Brain microvascular endothelial cell (primary cell): ENCODE measurements around the gene ROBO1.

Experiments used
- DNase-seq: peaks from one replicate; pipeline ENCODE4 v3.0.0-alpha.2; 2020
- H3K27ac ChIP-seq: fragments of 250-450 bp; sonication (Bioruptor Pico); 2 replicates; pipeline ENCODE4 v1.5.1; 2020; ENCODE audit warnings: mild to moderate bottlenecking, moderate library complexity
- H3K27me3 ChIP-seq: fragments of 250-450 bp; sonication (Bioruptor Pico); replicated peaks from 2 replicates; pipeline ENCODE4 v1.5.1; 2020; ENCODE audit warnings: mild to moderate bottlenecking
- H3K36me3 ChIP-seq: fragments of 250-450 bp; sonication (Bioruptor Pico); replicated peaks from 2 replicates; pipeline ENCODE4 v1.5.1; 2020; ENCODE audit warnings: mild to moderate bottlenecking
- H3K4me3 ChIP-seq: 2 replicates; pipeline ENCODE4 v1.5.1; 2011; ENCODE audit warnings: low read depth, mild to moderate bottlenecking, control low read depth, low read length, moderate library complexity
- in situ Hi-C: cut with HindIII; loops from 2 replicates; pipeline ENCODE4 v1.10.0; 2017; ENCODE audit warnings: low sequenced_read_pairs, low pct_ligation_motif_present
- TF ChIP-seq, protein P1 (sequence below): IDR thresholded peaks from 2 replicates; pipeline ENCODE4 v1.5.1; 2011; ENCODE audit warnings: low read depth, mild to moderate bottlenecking, moderate library complexity, low read length, control low read depth, inconsistent platforms; ENCODE audit errors: missing control alignments

Gene ROBO1

DNA sequence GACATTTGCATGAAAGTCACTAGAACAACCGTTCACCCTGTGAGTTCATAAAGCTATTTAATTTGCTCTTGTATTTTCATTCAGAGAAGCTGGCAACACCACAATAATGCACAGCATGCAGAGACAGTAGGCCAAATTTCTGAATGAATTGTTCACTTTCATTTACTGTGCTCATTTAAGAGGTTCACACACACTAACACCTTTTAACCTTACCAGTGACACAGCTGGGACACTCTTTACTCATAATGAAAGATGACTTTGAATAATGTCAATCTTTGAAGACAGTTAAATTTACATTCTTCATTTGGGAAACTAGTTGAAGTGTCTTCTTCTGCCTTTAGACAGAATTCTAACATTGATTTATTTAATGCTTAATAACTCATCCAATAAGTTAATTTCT is 95.7 kb downstream of the ROBO1 start:
- no peak for DNase-seq
- in situ Hi-C loops = no loop called here
- H3K36me3 ChIP-seq = no peaks in the 10 kb centered on the region
- H3K27ac ChIP-seq = no peak overlapping the region
- H3K27me3 ChIP-seq = no peaks in the 10 kb centered on the region
- H3K4me3 ChIP-seq = no peak overlapping the region
- TF ChIP-seq, protein P1, sequence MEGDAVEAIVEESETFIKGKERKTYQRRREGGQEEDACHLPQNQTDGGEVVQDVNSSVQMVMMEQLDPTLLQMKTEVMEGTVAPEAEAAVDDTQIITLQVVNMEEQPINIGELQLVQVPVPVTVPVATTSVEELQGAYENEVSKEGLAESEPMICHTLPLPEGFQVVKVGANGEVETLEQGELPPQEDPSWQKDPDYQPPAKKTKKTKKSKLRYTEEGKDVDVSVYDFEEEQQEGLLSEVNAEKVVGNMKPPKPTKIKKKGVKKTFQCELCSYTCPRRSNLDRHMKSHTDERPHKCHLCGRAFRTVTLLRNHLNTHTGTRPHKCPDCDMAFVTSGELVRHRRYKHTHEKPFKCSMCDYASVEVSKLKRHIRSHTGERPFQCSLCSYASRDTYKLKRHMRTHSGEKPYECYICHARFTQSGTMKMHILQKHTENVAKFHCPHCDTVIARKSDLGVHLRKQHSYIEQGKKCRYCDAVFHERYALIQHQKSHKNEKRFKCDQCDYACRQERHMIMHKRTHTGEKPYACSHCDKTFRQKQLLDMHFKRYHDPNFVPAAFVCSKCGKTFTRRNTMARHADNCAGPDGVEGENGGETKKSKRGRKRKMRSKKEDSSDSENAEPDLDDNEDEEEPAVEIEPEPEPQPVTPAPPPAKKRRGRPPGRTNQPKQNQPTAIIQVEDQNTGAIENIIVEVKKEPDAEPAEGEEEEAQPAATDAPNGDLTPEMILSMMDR = no peak

DNA sequence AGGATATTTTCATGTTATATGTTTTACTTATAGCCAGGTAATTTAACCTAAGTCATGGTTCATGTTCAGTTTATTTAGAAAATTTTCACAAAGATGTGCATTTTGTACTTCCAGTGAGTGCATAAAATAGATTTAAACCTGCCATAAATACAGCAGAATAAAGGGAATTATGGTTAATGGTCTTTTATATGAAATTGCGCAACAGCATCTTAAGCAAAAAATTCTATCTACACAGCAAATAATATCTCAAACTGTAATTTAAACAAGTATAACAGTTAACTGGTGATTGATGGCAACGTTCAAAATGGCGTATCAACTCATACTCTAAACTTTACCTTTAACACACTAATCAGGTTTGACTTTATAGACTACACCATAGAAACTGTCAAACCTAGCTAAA is 97.6 kb downstream of the ROBO1 start:
- H3K27me3 ChIP-seq = no peaks in the 10 kb centered on the region
- no peak for DNase-seq
- no peak overlapping the region for H3K27ac ChIP-seq
- no peak overlapping the region for H3K4me3 ChIP-seq
- TF ChIP-seq, protein P1 = no peak
- in situ Hi-C loops = no loop called here
- no peaks in the 10 kb centered on the region for H3K36me3 ChIP-seq

DNA sequence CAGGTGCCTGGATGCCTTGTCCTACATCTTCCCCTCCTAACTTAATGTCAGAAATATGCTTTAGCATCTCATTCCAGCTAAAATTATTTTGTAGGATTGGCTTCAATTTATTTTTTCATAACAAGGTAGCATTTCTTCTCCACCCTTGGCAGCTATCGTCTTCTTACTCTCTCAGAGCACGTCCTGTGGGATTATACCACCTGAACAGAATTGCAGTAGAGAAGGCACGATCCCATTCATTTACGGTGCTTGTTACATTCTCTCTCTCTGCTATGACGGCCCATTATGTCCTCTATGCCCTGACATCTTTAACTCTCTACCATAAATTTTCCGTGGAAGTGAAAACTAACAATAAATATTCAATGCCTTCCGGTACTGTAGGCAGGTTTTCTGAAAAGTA is 103.3 kb downstream of the ROBO1 start:
- Histone ChIP-seq H3K4me3 (no peak overlapping the region), H3K36me3 (no peaks in the 10 kb centered on the region), H3K27ac (no peak overlapping the region), H3K27me3 (no peaks in the 10 kb centered on the region)
- no peak for DNase-seq
- TF ChIP-seq, protein P1 = no peak
- in situ Hi-C loops = no loop called here

DNA sequence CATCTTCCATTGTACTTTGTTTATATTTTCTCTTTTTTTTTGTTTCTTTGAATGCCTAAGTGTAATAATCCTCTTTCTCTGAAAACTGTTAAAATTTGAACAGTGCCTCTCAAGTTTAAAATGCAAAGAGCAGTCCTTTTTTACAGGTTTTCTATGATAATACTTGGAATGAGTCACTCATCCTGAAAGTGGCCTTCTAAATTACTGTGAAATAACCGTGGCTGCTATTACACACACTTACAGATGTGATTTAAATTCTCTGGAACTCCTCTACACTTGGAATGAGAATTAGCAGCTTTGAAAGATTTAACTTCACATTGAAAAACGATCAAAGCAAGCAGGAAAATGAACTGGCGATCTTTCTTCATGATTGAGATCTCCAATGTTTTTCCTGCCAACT is 105.9 kb downstream of the ROBO1 start:
- no peak overlapping the region for H3K27ac ChIP-seq
- in situ Hi-C loops = no loop called here

DNA sequence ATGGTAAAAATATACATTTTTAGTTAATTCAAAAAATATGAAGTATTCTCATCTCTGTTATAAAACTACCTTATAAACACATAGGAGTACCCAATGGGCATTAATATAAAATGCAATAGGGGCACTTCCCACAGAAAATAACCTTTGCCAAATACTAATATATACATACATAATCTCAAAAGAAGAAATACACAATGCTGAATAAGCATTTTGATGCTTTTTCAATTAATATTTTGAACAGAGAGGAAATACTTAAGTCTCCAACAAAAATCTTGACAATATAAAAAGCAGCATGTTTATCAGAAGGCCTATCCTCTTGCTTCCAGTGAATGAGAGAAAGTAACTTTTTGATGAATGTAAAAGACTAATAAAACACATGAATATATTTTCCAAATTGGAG is 110.7 kb downstream of the ROBO1 start:
- Histone ChIP-seq H3K27me3 (no peaks in the 10 kb centered on the region), H3K36me3 (no peaks in the 10 kb centered on the region), H3K27ac (no peak overlapping the region), H3K4me3 (no peak overlapping the region)
- no peak for DNase-seq
- in situ Hi-C loops = no loop called here
- TF ChIP-seq, protein P1 = no peak

More for the DNA sequence above, 105.9 kb downstream of the ROBO1 start:
- Histone ChIP-seq H3K27me3 (no peaks in the 10 kb centered on the region), H3K4me3 (no peak overlapping the region), H3K36me3 (no peaks in the 10 kb centered on the region)
- TF ChIP-seq, protein P1 = no peak
- no peak for DNase-seq

DNA sequence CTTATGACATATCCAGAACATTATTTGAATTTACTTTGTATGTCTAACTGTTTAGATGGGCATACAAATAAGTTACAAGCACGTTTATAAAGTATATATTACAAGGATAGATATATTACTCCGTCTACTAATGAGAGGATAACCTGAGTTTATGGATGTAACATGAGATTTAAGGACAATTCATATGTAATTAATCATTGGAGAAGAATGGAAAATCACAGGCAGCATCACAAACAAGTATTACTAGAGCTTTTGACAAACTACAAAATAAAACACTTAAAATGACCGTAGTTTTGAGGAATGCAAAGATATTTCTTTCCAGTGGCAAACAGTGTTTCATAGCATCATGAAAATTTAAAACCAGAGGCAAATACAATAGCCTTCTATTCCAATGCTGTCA is 113.8 kb downstream of the ROBO1 start:
- TF ChIP-seq, protein P1 = no peak
- in situ Hi-C loops = no loop called here
- Histone ChIP-seq H3K27me3 (no peaks in the 10 kb centered on the region), H3K27ac (no peak overlapping the region), H3K4me3 (no peak overlapping the region), H3K36me3 (no peaks in the 10 kb centered on the region)
- no peak for DNase-seq
